Measurements from ENCODE around the gene SH3D21.
A peak's percentile ranks its signal among the peaks of the same experiment; 100 is the strongest.

Gene SH3D21

DNA sequence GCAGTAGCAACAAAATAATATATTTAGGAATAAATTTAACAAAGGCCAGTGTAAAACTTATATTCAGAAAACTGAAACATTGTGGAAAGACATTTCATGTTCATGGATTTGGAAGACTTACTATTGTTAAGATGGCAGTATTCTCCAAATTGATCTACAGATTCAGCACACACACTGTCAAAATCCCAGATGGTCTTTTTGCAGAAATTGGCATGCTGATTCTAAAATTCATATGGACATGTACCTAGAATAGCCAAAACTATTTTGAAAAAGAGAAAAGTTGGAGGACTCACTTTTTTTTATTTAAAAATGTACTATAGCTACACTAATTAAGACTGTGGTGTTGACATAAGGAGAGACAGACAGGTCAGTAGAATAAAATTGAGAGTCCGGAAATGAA lies 32.0 kb upstream of the SH3D21 start:
- TF ChIP-seq, protein P1, sequence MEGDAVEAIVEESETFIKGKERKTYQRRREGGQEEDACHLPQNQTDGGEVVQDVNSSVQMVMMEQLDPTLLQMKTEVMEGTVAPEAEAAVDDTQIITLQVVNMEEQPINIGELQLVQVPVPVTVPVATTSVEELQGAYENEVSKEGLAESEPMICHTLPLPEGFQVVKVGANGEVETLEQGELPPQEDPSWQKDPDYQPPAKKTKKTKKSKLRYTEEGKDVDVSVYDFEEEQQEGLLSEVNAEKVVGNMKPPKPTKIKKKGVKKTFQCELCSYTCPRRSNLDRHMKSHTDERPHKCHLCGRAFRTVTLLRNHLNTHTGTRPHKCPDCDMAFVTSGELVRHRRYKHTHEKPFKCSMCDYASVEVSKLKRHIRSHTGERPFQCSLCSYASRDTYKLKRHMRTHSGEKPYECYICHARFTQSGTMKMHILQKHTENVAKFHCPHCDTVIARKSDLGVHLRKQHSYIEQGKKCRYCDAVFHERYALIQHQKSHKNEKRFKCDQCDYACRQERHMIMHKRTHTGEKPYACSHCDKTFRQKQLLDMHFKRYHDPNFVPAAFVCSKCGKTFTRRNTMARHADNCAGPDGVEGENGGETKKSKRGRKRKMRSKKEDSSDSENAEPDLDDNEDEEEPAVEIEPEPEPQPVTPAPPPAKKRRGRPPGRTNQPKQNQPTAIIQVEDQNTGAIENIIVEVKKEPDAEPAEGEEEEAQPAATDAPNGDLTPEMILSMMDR (conservative IDR thresholded peaks at IDR 0.05), result no peak
- TF ChIP-seq ZFX (IDR thresholded peaks at IDR 0.05), result no peak
- H3K27ac ChIP-seq, result no peak overlapping the region

DNA sequence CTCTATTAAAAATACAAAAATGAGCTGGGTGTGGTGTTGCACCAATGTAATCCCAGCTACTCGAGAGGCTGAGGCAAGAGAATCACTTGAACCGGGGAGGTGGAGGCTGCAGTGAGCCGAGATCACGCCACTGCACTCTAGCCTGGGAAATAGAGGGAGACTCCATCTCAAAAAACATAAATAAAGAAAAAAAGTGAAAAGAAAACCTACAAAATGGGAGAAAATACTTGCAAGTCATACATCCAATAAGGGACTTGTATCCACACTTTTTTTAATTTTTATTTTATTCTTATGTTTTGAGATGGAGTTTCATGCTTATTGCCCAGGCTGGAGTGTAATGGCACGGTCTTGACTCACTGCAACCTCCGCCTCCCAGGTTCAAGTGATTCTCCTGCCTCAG lies 29.5 kb upstream of the SH3D21 start:
- TF ChIP-seq ZFX (IDR thresholded peaks at IDR 0.05), result no peak
- TF ChIP-seq, protein P1 (conservative IDR thresholded peaks at IDR 0.05), result no peak
- H3K27ac ChIP-seq, result no peak overlapping the region

DNA sequence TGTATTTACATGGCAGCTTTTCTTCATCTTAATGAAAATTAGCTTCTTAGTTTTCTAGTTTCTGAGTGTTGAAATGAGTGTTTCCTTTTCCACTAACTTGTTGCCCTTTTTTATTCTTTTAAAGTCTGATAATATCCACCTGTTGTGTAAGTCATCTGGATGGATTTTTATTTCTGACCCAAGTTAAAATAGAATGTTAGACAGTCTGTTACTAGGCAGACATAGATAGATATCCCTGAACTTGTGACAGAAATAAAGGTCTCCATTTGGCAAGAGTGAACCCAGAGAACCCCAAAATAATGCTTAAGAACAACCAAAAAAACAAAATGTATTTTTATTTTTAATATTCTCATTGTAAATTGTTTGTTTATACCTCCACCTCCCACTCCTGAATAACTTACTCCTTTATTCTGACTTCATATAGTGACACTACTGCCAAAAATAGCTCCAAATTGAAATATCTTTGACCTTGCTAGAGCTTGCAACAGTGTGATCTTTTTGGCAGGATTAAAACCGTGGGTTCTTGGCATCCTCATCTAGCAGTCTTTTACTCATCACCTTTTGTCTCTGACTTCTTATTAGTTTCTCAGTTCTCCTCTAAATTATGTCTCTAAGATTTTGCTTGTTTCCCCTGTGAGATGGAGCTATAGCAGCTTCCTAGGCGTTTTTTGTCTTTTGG lies 26.9 kb upstream of the SH3D21 start:
- TF ChIP-seq, protein P1 (conservative IDR thresholded peaks at IDR 0.05), result no peak
- no peak for TF ChIP-seq ZFX (IDR thresholded peaks at IDR 0.05)
- H3K27ac ChIP-seq, result no peak overlapping the region

DNA sequence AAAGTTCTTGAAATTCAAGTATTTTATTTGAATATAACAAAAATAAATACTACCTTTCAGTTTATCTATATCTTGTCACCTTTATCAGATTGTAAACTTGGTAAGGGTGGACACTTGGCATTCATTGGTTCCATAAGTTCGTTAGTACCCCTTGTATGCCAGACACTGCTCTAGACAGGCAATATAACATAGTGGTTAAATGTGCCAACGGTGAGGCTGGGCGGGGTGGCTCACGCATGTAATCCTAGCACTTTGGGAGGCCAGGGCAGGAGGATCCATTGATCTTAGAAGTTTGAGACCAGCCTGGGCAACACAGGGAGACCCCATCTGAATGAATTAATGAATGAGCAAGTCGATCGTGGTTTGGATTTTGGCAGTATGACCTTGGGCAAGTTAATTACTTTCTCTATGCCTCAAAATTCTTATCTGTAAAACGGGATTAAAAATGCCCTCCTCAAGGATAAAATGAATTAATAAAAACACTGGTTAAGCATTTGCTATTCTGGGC lies 26.3 kb upstream of the SH3D21 start:
- no peak for TF ChIP-seq ZFX (IDR thresholded peaks at IDR 0.05)
- TF ChIP-seq, protein P1 (conservative IDR thresholded peaks at IDR 0.05), result no peak
- 0 out of 2 replicates have a peak overlapping the region, but pooled peaks have one; percentile 30 for H3K27ac ChIP-seq

DNA sequence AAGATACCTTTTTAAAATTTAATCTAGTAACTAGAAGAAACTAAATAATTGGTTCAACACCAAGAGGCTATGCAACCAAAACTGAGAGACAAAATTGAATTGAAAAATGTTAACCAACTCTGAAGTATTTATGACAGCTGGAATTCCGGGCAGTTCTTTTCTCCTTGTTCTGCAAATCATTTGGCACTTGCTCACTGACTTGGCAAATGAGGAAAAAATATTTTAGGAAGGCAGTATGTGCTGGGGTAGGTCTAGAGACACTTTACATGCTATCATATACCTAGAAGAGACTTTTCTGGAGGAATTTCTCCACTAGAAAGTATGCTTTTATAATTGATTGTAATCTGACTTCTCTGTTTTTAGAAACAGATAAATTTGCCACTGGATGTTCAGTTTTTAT lies 22.1 kb upstream of the SH3D21 start:
- no peak for TF ChIP-seq ZFX (IDR thresholded peaks at IDR 0.05)
- TF ChIP-seq, protein P1 (conservative IDR thresholded peaks at IDR 0.05), result no peak
- H3K27ac ChIP-seq, result no peak overlapping the region

DNA sequence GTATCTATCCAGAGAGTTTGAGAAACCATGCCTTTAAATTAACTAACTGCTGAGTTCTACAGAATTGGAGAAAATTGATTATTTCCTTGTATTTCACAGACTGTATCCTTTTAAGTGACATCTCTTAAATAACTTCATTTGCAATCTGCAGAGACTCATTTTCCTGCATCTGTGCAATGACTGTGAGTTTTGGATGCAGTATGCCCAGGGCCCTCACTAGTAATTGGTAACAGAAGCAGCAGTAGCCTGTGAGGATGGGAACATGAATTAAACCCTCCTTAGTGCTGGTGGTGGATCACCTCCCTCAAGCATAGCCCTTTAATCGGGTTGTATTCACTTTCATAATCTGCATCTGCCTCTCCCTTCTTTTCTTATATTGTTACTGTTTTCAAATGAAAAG lies 21.7 kb upstream of the SH3D21 start:
- TF ChIP-seq, protein P1 (conservative IDR thresholded peaks at IDR 0.05), result no peak
- no peak for TF ChIP-seq ZFX (IDR thresholded peaks at IDR 0.05)
- no peak overlapping the region; the same call in 1 of the 2 replicates for H3K27ac ChIP-seq

DNA sequence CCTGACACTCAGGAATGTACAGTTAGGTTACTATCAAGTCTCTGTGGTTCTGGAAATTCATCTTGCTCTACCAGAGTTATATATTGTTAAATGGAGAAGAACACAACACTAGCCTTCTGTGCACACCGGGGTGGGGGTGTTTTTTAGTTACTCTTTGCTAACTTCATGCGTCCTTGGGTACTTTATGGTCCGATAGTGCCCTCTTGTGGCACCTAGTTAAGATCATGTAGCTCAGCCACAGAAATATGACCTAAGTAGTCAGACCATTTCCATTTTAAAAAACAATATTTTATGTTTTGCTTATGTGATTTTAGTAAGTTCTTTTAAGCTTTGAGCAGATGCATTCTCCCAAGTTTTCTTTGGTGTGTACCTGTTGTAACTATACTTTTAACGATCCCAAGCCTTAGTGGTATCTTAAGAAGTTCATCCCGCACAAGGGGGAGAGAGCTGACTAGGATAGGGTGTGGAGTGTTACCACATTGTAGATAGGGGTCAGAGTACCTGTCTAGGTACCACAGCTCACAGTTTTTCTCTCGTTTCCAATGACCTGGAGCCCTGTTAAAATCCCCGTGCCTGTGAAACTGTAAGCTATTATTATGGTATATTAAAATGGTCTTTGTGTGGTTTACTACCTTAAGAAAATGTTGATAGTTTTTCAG lies 20.6 kb upstream of the SH3D21 start:
- TF ChIP-seq, protein P1 (conservative IDR thresholded peaks at IDR 0.05), result peak; percentile 88
- no peak for TF ChIP-seq ZFX (IDR thresholded peaks at IDR 0.05)
- no peak overlapping the region; the same call in 1 of the 2 replicates for H3K27ac ChIP-seq
